ENCODE measurements around the gene MTCL1.

- TF ChIP-seq CTCF (IDR thresholded peaks at IDR 0.05; ENCODE audit: insufficient read depth, low read depth, low read length), result no peak
- no peak for TF ChIP-seq EZH2 (IDR thresholded peaks at IDR 0.05; ENCODE audit: insufficient read depth, low read length)
Measured at GRCh38 chr18:8701546-8702118, 3.7 kb upstream of the MTCL1 start.
